Measurements from ENCODE around the gene PPP1R9A.

The PPP1R9A gene

DNA sequence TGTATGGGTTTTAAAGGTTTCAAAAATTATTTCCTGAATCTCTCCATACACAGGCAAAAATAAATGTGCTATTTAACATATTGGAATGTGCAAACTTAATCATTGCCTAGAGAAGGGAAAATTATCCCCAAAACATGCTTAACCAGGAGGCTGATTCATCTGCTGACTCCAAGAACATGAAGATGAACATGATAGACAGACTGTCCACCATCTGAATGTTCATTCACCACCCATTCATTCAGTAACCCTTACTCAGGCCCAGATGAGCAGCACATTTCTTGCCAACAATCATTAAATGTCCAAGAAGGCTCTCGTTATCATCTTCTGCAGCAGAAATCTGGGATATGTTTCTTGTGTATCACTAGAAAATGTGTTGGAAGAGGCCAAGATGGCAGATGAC is 110.6 kb downstream of the PPP1R9A start:
- Histone ChIP-seq H3K4me3 (no peak overlapping the region), H3K27me3 (no peaks in the 10 kb centered on the region), H4K20me1 (no peaks in the 10 kb centered on the region), H3K9ac (no peak overlapping the region), H3K4me1 (no peaks in the 10 kb centered on the region), H3K36me3 (no peaks in the 10 kb centered on the region), H3K4me2 (no peak overlapping the region), H3K27ac (no peak overlapping the region), H3K9me3 (no peaks in the 10 kb centered on the region)
- no peak for TF ChIP-seq Cebpa-rat (IDR thresholded peaks at IDR 0.05)

DNA sequence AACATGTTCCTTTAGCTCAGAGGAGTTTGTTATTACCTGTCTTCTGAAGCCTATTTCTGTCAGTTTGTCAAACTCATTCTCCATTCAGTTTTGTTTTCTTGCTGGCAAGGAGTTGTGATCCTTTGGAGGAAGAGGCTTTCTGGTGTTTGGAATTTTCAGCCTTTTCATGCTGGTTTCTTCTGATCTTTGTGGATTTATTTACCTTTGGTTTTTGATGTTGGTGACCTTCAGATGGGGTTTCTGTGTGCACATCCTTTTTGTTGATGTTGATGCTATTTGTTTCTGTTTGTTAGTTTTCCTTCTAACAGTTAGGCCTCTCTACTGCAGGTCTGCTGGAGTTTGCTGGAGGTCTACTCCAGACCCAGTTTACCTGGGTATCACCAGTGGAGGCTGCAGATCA is 118.6 kb downstream of the PPP1R9A start:
- Histone ChIP-seq H3K9me3 (peaks cover 25% of the 10 kb centered on the region), H3K9ac (no peak overlapping the region), H4K20me1 (no peaks in the 10 kb centered on the region), H3K27me3 (no peaks in the 10 kb centered on the region), H3K36me3 (no peaks in the 10 kb centered on the region), H3K4me2 (no peak overlapping the region), H3K4me1 (no peaks in the 10 kb centered on the region), H3K4me3 (no peak overlapping the region), H3K27ac (no peak overlapping the region)
- no peak for TF ChIP-seq Cebpa-rat (IDR thresholded peaks at IDR 0.05)

DNA sequence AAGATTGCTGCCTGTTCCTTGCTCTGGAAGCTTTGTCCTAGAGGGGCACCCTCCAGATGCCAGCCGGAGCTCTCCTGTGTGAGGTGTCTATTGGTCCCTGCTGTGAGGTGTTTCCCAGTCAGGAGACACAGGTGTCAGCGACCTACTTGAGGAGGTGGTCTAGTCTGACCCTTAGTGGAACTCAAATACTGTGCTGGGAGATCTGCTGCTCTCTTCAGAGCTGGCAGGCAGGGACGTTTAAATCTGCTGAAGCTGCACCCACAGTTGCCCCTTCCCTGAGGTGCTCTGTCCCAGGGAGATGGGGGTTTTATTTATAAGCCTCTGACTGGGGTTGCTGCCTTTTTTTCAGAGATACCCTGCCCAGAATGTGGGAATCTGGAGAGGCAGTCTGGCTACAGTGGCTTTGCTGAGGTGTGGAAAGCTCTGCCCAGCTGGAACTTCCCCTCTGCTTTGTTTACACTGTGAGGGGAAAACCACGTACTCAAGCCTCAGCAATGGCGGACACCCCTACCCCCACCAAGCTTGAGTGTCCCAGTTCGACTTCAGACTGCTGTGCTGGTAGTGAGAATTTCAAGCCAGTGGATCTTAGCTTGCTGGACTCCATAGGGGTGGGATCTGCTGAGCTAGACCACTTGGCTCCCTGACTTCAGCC is 119.2 kb downstream of the PPP1R9A start:
- H3K27ac ChIP-seq: no peak overlapping the region
- no peak overlapping the region for H3K4me2 ChIP-seq
- H3K9ac ChIP-seq: no peak overlapping the region
- H3K36me3 ChIP-seq: no peaks in the 10 kb centered on the region
- TF ChIP-seq Cebpa-rat (IDR thresholded peaks at IDR 0.05): no peak
- no peaks in the 10 kb centered on the region for H4K20me1 ChIP-seq
- H3K9me3 ChIP-seq: peaks cover 25% of the 10 kb centered on the region
- H3K27me3 ChIP-seq: no peaks in the 10 kb centered on the region
- H3K4me1 ChIP-seq: no peaks in the 10 kb centered on the region
- H3K4me3 ChIP-seq: no peak overlapping the region

DNA sequence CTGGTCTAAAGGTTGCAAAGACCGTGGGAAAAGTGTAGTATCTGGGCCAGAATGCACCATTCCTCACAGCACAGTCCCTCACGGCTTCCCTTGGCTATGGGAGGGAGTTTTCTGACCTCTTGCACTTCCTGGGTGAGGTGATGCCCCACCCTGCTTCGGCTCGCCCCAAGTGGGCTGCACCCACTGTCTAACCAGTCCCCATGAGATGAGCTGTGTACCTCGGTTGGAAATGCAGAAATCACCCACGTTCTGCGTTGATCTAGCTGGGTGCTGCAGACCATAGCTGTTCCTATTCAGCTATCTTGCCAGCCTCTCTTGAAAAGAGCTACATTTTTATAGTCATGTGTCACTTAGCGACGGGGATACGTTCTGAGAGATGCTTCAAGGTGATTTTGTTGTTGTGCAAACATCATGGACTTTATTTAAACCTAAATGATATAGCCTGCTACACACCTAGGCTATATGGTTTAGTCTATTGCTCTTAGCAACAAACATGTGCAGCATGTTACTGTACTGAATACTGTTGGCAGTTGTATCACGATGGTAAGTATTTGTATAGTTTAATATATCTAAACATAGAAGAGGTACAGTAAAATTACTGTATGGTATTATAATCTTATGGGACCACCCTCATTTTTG is 120.0 kb downstream of the PPP1R9A start:
- Histone ChIP-seq H3K9me3 (peaks cover 25% of the 10 kb centered on the region), H3K4me1 (no peaks in the 10 kb centered on the region), H3K4me2 (no peak overlapping the region), H4K20me1 (no peaks in the 10 kb centered on the region), H3K36me3 (no peaks in the 10 kb centered on the region), H3K27ac (no peak overlapping the region), H3K4me3 (no peak overlapping the region), H3K27me3 (no peaks in the 10 kb centered on the region), H3K9ac (no peak overlapping the region)
- TF ChIP-seq Cebpa-rat (IDR thresholded peaks at IDR 0.05): no peak

DNA sequence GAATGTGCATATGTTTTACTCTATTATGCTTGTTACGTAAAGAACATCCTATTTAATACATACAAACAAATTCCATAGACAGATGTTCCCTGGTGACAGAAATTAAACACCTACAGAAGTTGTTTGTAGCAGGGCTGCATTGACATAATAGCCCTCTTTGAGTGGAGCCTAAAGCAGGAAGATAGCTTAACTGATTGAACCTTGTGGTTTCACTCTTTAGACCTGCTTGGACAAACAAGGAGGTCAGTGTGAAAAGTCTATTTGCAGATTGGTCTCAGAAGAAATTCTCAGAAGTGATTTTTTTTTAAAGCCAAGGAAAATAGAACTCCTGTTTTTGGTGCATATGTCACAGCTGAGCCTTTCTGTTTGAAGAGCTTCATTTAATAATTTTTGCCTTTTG is 121.3 kb downstream of the PPP1R9A start:
- H4K20me1 ChIP-seq: no peaks in the 10 kb centered on the region
- H3K4me3 ChIP-seq: no peak overlapping the region
- H3K27ac ChIP-seq: no peak overlapping the region
- H3K9me3 ChIP-seq: peaks cover 25% of the 10 kb centered on the region
- no peaks in the 10 kb centered on the region for H3K4me1 ChIP-seq
- TF ChIP-seq Cebpa-rat (IDR thresholded peaks at IDR 0.05): no peak
- no peaks in the 10 kb centered on the region for H3K36me3 ChIP-seq
- no peak overlapping the region for H3K4me2 ChIP-seq
- H3K9ac ChIP-seq: no peak overlapping the region
- H3K27me3 ChIP-seq: no peaks in the 10 kb centered on the region

DNA sequence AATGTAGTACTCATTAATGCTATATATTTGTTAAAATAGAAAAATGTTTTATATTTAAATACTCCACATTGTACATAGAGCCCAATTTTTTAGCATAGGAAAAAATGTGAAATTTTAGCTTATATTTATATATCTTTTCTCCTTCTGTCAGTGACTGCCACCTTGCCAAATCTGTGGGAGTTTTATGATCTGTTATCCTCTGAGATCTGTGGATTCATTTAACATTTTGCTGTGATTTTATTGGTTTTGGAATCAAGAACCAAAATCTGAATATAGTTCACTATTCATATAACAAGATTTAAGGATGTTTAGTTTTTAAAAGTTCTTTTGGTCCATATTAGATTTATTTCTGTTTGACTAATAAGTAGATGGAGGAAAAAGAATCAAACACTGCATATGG is 127.9 kb downstream of the PPP1R9A start:
- no peak overlapping the region for H3K27ac ChIP-seq
- H3K4me1 ChIP-seq: no peaks in the 10 kb centered on the region
- no peaks in the 10 kb centered on the region for H3K27me3 ChIP-seq
- no peaks in the 10 kb centered on the region for H4K20me1 ChIP-seq
- no peak overlapping the region for H3K9ac ChIP-seq
- no peaks in the 10 kb centered on the region for H3K9me3 ChIP-seq
- H3K36me3 ChIP-seq: no peaks in the 10 kb centered on the region
- no peak for TF ChIP-seq Cebpa-rat (IDR thresholded peaks at IDR 0.05)
- no peak overlapping the region for H3K4me2 ChIP-seq
- H3K4me3 ChIP-seq: no peak overlapping the region

DNA sequence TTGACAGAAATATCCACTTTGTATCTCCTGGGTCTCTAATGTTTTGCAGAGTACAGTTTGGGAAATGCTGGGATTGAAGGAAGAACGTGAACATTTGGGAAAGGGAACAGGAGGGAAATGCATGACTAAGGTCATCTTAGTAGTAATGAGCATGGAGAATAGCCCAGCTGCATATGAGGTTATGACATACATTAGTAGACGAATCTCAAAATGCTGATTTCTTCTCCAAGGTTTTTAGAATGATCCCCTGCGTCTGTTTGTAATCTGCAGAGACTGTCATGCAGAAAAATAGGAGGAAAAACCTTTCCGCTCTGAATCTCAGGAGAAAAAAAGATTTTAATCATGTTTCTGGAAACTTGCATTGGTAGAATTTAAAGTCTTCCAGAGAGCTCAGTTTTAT is 133.6 kb downstream of the PPP1R9A start:
- TF ChIP-seq Cebpa-rat (IDR thresholded peaks at IDR 0.05): no peak

DNA sequence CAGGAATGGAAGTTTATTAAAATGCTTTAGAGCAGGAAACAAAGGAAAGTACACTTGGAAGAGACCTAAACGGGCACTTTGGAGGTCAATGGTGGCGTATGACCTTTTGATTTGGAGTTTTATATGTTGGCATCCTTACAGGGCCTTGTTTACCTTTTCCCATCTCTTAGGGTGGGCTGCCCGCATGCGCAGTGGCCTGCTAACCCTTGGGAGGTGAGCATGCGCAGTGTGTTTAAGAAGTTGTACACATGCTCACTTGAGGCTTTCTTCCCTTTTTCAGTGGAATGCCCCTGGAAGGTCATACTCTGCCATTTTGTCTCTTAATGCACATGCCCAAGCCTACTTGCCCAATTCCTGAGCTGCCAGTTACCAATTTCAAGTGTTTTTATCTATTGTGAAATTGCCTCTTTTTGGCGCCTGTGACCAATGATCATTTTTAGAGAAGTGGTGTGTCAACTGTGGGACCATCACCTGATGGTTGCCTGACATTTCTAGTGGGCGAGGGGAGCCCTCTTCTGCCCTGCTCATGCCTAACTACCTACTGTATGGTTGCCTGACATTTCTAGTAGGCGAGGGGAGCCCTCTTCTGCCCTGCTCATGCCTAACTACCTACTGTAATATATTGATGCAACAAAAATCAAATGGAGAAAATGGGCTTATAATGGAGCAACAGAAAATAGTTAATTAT is 138.0 kb downstream of the PPP1R9A start:
- H3K4me3 ChIP-seq: no peak overlapping the region
- H3K4me1 ChIP-seq: 0 out of 2 replicates have a peak, but pooled peaks cover 8% of the 10 kb centered on the region
- H3K9me3 ChIP-seq: no peaks in the 10 kb centered on the region
- no peak overlapping the region for H3K9ac ChIP-seq
- no peak for TF ChIP-seq Cebpa-rat (IDR thresholded peaks at IDR 0.05)
- H4K20me1 ChIP-seq: no peaks in the 10 kb centered on the region
- no peak overlapping the region for H3K27ac ChIP-seq
- no peaks in the 10 kb centered on the region for H3K27me3 ChIP-seq
- H3K4me2 ChIP-seq: no peak overlapping the region
- no peaks in the 10 kb centered on the region for H3K36me3 ChIP-seq

More for the DNA sequence above, 133.6 kb downstream of the PPP1R9A start:
- no peaks in the 10 kb centered on the region for H4K20me1 ChIP-seq
- no peak overlapping the region for H3K4me3 ChIP-seq
- H3K9me3 ChIP-seq: no peaks in the 10 kb centered on the region
- no peak overlapping the region for H3K9ac ChIP-seq
- H3K4me1 ChIP-seq: no peaks in the 10 kb centered on the region
- no peaks in the 10 kb centered on the region for H3K36me3 ChIP-seq
- no peak overlapping the region for H3K27ac ChIP-seq
- H3K4me2 ChIP-seq: no peak overlapping the region
- H3K27me3 ChIP-seq: no peaks in the 10 kb centered on the region

DNA sequence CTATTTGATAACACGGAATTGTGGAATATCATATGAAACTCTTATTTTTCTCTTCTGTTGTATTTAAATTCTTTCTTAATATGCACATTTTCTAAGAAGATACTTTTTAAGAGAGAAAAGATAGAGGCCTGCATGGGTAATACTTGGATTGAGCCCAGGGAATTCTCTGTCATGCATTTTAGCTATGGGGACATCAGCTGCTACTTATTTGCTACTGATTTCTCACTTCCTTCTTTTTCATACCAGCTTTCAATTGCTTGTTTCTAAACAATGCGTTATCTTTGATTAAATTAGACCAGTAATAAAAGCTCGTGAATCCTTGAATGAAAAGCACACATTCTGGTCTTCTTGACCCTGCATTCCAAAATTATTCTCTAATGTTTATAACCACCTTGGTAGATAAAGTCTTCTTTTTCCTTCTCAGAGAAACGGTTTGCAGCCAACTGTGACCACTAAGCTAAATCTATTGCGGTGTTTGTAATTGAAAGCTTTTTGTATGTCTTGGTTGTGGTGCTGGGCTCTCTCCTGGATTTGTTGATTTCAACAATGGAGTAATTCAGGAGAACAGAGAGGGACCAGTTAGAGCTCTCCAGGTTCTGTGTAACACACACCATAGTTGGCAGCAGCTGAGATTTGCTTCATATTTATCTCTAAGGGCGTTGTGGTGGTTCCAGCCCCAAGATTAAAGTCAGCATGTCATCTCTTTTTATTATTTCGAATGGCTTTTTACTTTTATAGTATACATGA is 139.3 kb downstream of the PPP1R9A start:
- H3K4me3 ChIP-seq: no peak overlapping the region

More for the DNA sequence above, 139.3 kb downstream of the PPP1R9A start:
- Histone ChIP-seq H4K20me1 (no peaks in the 10 kb centered on the region), H3K4me1 (0 out of 2 replicates have a peak, but pooled peaks cover 8% of the 10 kb centered on the region), H3K4me2 (no peak overlapping the region), H3K9me3 (no peaks in the 10 kb centered on the region), H3K27me3 (no peaks in the 10 kb centered on the region), H3K9ac (no peak overlapping the region), H3K27ac (no peak overlapping the region), H3K36me3 (no peaks in the 10 kb centered on the region)
- no peak for TF ChIP-seq Cebpa-rat (IDR thresholded peaks at IDR 0.05)

Data from BLaER1 (cell line).